GM19035 (cell line): ENCODE measurements around the gene COL16A1.

Experiments used
- ATAC-seq: cut with Tn5 transposase; IDR thresholded peaks from one replicate; pipeline ENCODE4 v1.9.1; 2021; ENCODE audit not compliant: unreplicated experiment

COL16A1 gene

GRCh38 chr1:31703431-31704270 is at the start of gene COL16A1:
COL16A1 (minus strand) TSS chr1:31704017; CDS start chr1:31702193, 1,824 bp downstream.
- ATAC-seq, result no peak

- no peak for ATAC-seq
These were observed 49.2 kb upstream of the COL16A1 start for GRCh38 chr1:31752952-31753475.

- no peak for ATAC-seq
These were observed 48.4 kb upstream of the COL16A1 start for GRCh38 chr1:31752258-31752657.

GRCh38 chr1:31751822-31752241 is 48.0 kb upstream of the COL16A1 start:
- no peak for ATAC-seq

- no peak for ATAC-seq
These were observed 47.2 kb upstream of the COL16A1 start for GRCh38 chr1:31750858-31751510.

GRCh38 chr1:31749785-31750735 is 46.2 kb upstream of the COL16A1 start:
- no peak for ATAC-seq

- ATAC-seq, result no peak
These were observed 44.5 kb upstream of the COL16A1 start for GRCh38 chr1:31748365-31748764.

- ATAC-seq, result no peak
These were observed 43.5 kb upstream of the COL16A1 start for GRCh38 chr1:31747304-31747703.

GRCh38 chr1:31746687-31747086 is 42.9 kb upstream of the COL16A1 start:
- ATAC-seq, result no peak

GRCh38 chr1:31745946-31746670 is 42.3 kb upstream of the COL16A1 start:
- no peak for ATAC-seq

- no peak for ATAC-seq
These were observed 41.5 kb upstream of the COL16A1 start for GRCh38 chr1:31745096-31745945.

- ATAC-seq, result no peak
These were observed 40.5 kb upstream of the COL16A1 start for GRCh38 chr1:31744165-31744888.

- no peak for ATAC-seq
These were observed 38.8 kb upstream of the COL16A1 start for GRCh38 chr1:31742462-31743212.

- no peak for ATAC-seq
These were observed 35.5 kb upstream of the COL16A1 start for GRCh38 chr1:31739346-31739745.

GRCh38 chr1:31736675-31737074 is 32.9 kb upstream of the COL16A1 start:
- ATAC-seq, result no peak

- ATAC-seq, result no peak
These were observed 31.8 kb upstream of the COL16A1 start for GRCh38 chr1:31735571-31735970.

GRCh38 chr1:31734582-31735107 is 30.8 kb upstream of the COL16A1 start:
- no peak for ATAC-seq
